HepG2 (cell line): Measurements from ENCODE around the gene GPX1. TPM values are rescaled to one million over a fixed set of nuclear protein-coding genes. Genes with fewer than 3 reads are reported as not detected.

ENCODE experiments used
- ATAC-seq: fragments of 200-7000 bp; cut with Tn5 transposase; 3 replicates; pipeline ENCODE4 v1.9.1; 2020; ENCODE audit warnings: mild to moderate bottlenecking, moderate library complexity
- BruUV-seq: library from RNA; stranded (reverse); fragments of 400-500 nt; replicated peaks from 2 replicates; lab custom pipeline; 2021; lab: Mats Ljungman, UMichigan
- CTCF ChIA-PET: fragments of 300-600 bp; formaldehyde crosslinking; extraction: SDS; loops from one replicate; lab custom pipeline; 2021; ENCODE audit warnings: low total read pairs, inconsistent platforms, low intra/inter-chr PET ratio; lab: Yijun Ruan, JAX
- POLR2A ChIA-PET: fragments of 350-600 bp; sonication (Branson Sonifier 250); formaldehyde crosslinking; loops from one replicate; lab custom pipeline; 2020; ENCODE audit warnings: antibody characterized with exemption, inconsistent platforms; lab: Yijun Ruan, JAX
- DNase-seq: peaks from one replicate; pipeline ENCODE4 v3.0.0-alpha.2; 2015; ENCODE audit warnings: low spot score
- FAIRE-seq: peaks from 3 replicates; lab custom pipeline; 2011; peaks lifted over from hg19 to GRCh38; lab: Jason Lieb, UNC
- H2AFZ ChIP-seq: one replicate; pipeline ENCODE4 v1.6.1; 2011; ENCODE audit warnings: low read length, inconsistent platforms
- H3K27ac ChIP-seq: fragments of 300-600 bp; 3 replicates; pipeline ENCODE4 v1.8.0; 2011; ENCODE audit warnings: mixed run types, mild to moderate bottlenecking, mixed read lengths, low read length, inconsistent platforms; ENCODE audit not compliant: insufficient read depth; ENCODE audit errors: extremely low read length
- H3K27me3 ChIP-seq, 2 experiments: fragments of 200-600 bp in 1 of 2; 2 replicates in 1 of 2; 3 replicates in 1 of 2; pipeline versions ENCODE4 v1.6.0 to v1.8.0; 2011; ENCODE audit warnings: low read length in 2 of 2, mild to moderate bottlenecking in 2 of 2, moderate library complexity in 2 of 2, inconsistent platforms in 1 of 2; ENCODE audit not compliant: insufficient read depth in 2 of 2, control insufficient read depth in 1 of 2
- H3K36me3 ChIP-seq, 2 experiments: fragments of 200-600 bp in 1 of 2; replicated peaks in 1 of 2; 2 replicates in 1 of 2; 3 replicates in 1 of 2; pipeline versions ENCODE4 v1.5.1 to v1.8.0; 2011; ENCODE audit warnings: low read length in 2 of 2, inconsistent platforms in 1 of 2; ENCODE audit not compliant: insufficient read depth in 2 of 2, control insufficient read depth in 1 of 2
- H3K4me1 ChIP-seq: 2 replicates; pipeline ENCODE4 v1.5.1; 2012; ENCODE audit warnings: low read length, inconsistent platforms; ENCODE audit not compliant: insufficient read depth
- H3K4me2 ChIP-seq: 2 replicates; pipeline ENCODE4 v1.6.0; 2011; ENCODE audit warnings: low read depth, low read length, inconsistent platforms
- H3K4me3 ChIP-seq, 3 experiments: fragments of 200-600 bp in 1 of 3; sonication (generic), shearing (Covaris generic) in 1 of 3; replicated peaks in 1 of 3; 2 replicates each; pipeline ENCODE4 v1.5.1; 2011 to 2016; ENCODE audit warnings: low read length in 3 of 3, inconsistent platforms in 2 of 3, low read depth in 2 of 3, mild to moderate bottlenecking in 2 of 3, control low read depth in 1 of 3, mixed read lengths in 1 of 3; ENCODE audit not compliant: insufficient read depth in 1 of 3
- H3K79me2 ChIP-seq: one replicate; pipeline ENCODE4 v1.6.1; 2011; ENCODE audit warnings: low read length, inconsistent platforms; ENCODE audit not compliant: insufficient read depth
- H3K9ac ChIP-seq: 2 replicates; pipeline ENCODE4 v1.6.0; 2011; ENCODE audit warnings: mild to moderate bottlenecking, low read depth, low read length, inconsistent platforms; ENCODE audit not compliant: insufficient read depth
- H3K9me3 ChIP-seq: 2 replicates; pipeline ENCODE4 v1.5.1; 2012; ENCODE audit warnings: mild to moderate bottlenecking, low read length
- H4K20me1 ChIP-seq: 2 replicates; pipeline ENCODE4 v1.6.0; 2011; ENCODE audit warnings: inconsistent platforms, mild to moderate bottlenecking, low read length, moderate library complexity; ENCODE audit not compliant: insufficient read depth
- ATF5 ChIP-seq: sonication (generic); formaldehyde crosslinking; IDR thresholded peaks from 2 replicates; pipeline ENCODE4 v1.4.0; 2020; ENCODE audit warnings: mild to moderate bottlenecking, low read depth, missing genetic modification reagents
- MTF2 ChIP-seq: sonication (generic); formaldehyde crosslinking; IDR thresholded peaks from 2 replicates; pipeline ENCODE4 v1.5.0; 2020; ENCODE audit warnings: missing genetic modification reagents, borderline replicate concordance
- PAWR ChIP-seq: sonication (generic); formaldehyde crosslinking; IDR thresholded peaks from 2 replicates; pipeline ENCODE4 v1.4.0; 2020; ENCODE audit warnings: missing genetic modification reagents, mild to moderate bottlenecking, borderline replicate concordance
- RARG ChIP-seq: sonication (generic); formaldehyde crosslinking; IDR thresholded peaks from 2 replicates; pipeline ENCODE4 v1.4.0; 2020; ENCODE audit warnings: low read depth, mild to moderate bottlenecking, missing genetic modification reagents
- ZNF230 ChIP-seq: sonication (generic); formaldehyde crosslinking; IDR thresholded peaks from 2 replicates; pipeline ENCODE4 v1.4.0; 2020; ENCODE audit warnings: mild to moderate bottlenecking, missing genetic modification reagents
- ZNF274 ChIP-seq: sonication (generic); formaldehyde crosslinking; IDR thresholded peaks from 2 replicates; pipeline ENCODE4 v1.5.1; 2020; ENCODE audit warnings: mild to moderate bottlenecking, missing genetic modification reagents
- ZNF431 ChIP-seq: sonication (generic); formaldehyde crosslinking; IDR thresholded peaks from 2 replicates; pipeline ENCODE4 v1.9.0; 2022; ENCODE audit warnings: missing genetic modification reagents, low read depth, mild to moderate bottlenecking, borderline replicate concordance
- ZNF563 ChIP-seq: sonication (generic); formaldehyde crosslinking; IDR thresholded peaks from 2 replicates; pipeline ENCODE4 v1.8.0; 2022; ENCODE audit warnings: mild to moderate bottlenecking, moderate library complexity, missing genetic modification reagents
- ZNF878 ChIP-seq: sonication (generic); formaldehyde crosslinking; IDR thresholded peaks from 2 replicates; pipeline ENCODE4 v1.8.1; 2023; ENCODE audit warnings: mild to moderate bottlenecking, missing genetic modification reagents, moderate library complexity
- ZSCAN5A ChIP-seq: sonication (generic); formaldehyde crosslinking; IDR thresholded peaks from 2 replicates; pipeline ENCODE4 v1.8.0; 2022; ENCODE audit warnings: mild to moderate bottlenecking, missing genetic modification reagents, borderline replicate concordance
- WGBS: methylation state at CpG from one replicate; pipeline ENCODE4 v1.1.6; 2017; ENCODE audit warnings: low lambda C conversion rate; 5-methylcytosine and 5-hydroxymethylcytosine counted together
- in situ Hi-C: cut with HindIII; loops from 2 replicates; pipeline ENCODE4 v1.10.0; 2017; ENCODE audit warnings: low pct_unique_long_range_greater_than_20kb; ENCODE audit not compliant: extremely low pct_ligation_motif_present
- intact Hi-C: fragments of 100-400 bp; cut with micrococcal nuclease; formaldehyde crosslinking; loops from one replicate; pipeline ENCODE4 v1.10.0; 2022; ENCODE audit not compliant: unreplicated experiment
- polyA plus RNA-seq, 8 experiments: library from polyadenylated mRNA; depleted of rRNA in 3 of 8; stranded (reverse) in 7 of 8; unstranded in 1 of 8; fragments of >200 nt; fragmentation: Illumina TruSeq in 4 of 8; extraction: Trizol in 4 of 8; gene quantifications; 2 replicates each; pipeline versions ENCODE4 v1.2.1 to v1.2.3, GENCODE V29; 2011 to 2016; ENCODE audit warnings: low read depth in 4 of 8, missing spikeins in 1 of 8, mixed read lengths in 1 of 8; ENCODE audit not compliant: insufficient read depth in 1 of 8
- total RNA-seq, 5 experiments: library from RNA; depleted of rRNA; stranded (reverse); fragments of >200 nt; fragmentation: Illumina TruSeq; extraction: Trizol; gene quantifications; 2 replicates each; pipeline ENCODE4 v1.2.3, GENCODE V29; 2016; ENCODE audit warnings: low read depth in 1 of 5

Gene GPX1
- total and polyA plus RNA-seq, 2 of the 13 experiments (the other 11 are each of a cell fraction or from before 2014, with no cell fraction given) = 149 to 168 TPM

- Histone ChIP-seq H3K36me3 (peaks cover 6 to 50% of the 10 kb centered on the region in 2 experiments; a peak in 3 of 5 replicates), H3K9me3 (no peaks in the 10 kb centered on the region), H3K4me3 (no peak overlapping the region), H3K27ac (no peak overlapping the region), H3K79me2 (peaks cover 7% of the 10 kb centered on the region), H2AFZ (no peak overlapping the region), H3K4me2 (no peak overlapping the region), H3K9ac (no peak overlapping the region), H4K20me1 (no peaks in the 10 kb centered on the region), H3K4me1 (no peaks in the 10 kb centered on the region), H3K27me3 (no peaks in the 10 kb centered on the region)
- no TSS peak for BruUV-seq
- no peak for FAIRE-seq
- no peak for DNase-seq
- ATAC-seq = no peak
- WGBS = 97% methylated on average over 3 of the region's 3 CpGs
- ChIA-PET CTCF (no interaction called here), POLR2A (no interaction called here)
- in situ Hi-C loops = loop anchor here (25.0 kb wide), 1 partner anchor 104 kb away; the partner anchor contains the start of gene NICN1
- TF ChIP-seq PAWR (CRISPR knock-in tag) = no peak
- no peak for TF ChIP-seq ZNF274 (CRISPR knock-in tag)
- TF ChIP-seq ZNF878 (CRISPR knock-in tag) = no peak
- TF ChIP-seq ZNF431 (CRISPR knock-in tag) = no peak
- TF ChIP-seq ZSCAN5A = no peak
- TF ChIP-seq MTF2 = no peak
- no peak for TF ChIP-seq RARG
- no peak for TF ChIP-seq ZNF230 (CRISPR knock-in tag)
- no peak for TF ChIP-seq ZNF563
- no peak for TF ChIP-seq ATF5 (CRISPR knock-in tag)
- intact Hi-C loops = no loop called here
These were observed 25.1 kb downstream of the GPX1 start for GRCh38 chr3:49333091-49333490.
